Activated T-cell treated with anti-CD3 and anti-CD28 coated beads, Interleukin-2, amount 50 U/mL, for 24 hours (primary cell): ENCODE measurements around the gene SHCBP1L.

ENCODE experiments used
- DNase-seq: peaks from one replicate; pipeline ENCODE4 v3.0.0-alpha.2; 2020
- H3K27ac Mint-ChIP-seq: 2 replicates; pipeline ENCODE4 v1.8.0; 2020; ENCODE audit warnings: mild to moderate bottlenecking, mixed read lengths
- H3K27me3 Mint-ChIP-seq: 2 replicates; pipeline ENCODE4 v1.8.0; 2020; ENCODE audit warnings: mixed read lengths
- H3K36me3 Mint-ChIP-seq: 2 replicates; pipeline ENCODE4 v1.8.0; 2020; ENCODE audit warnings: low read depth, mixed read lengths
- H3K4me1 Mint-ChIP-seq: 2 replicates; pipeline ENCODE4 v1.8.0; 2020; ENCODE audit warnings: low read depth, mixed read lengths
- H3K4me3 Mint-ChIP-seq: 2 replicates; pipeline ENCODE4 v1.8.0; 2020; ENCODE audit warnings: mild to moderate bottlenecking, moderate library complexity, mixed read lengths
- H3K9me3 Mint-ChIP-seq: 2 replicates; pipeline ENCODE4 v1.8.0; 2020; ENCODE audit warnings: mixed read lengths

The SHCBP1L gene

GRCh38 chr1:182888736-182889531 lies 64.0 kb downstream of the SHCBP1L start:
- peak overlapping the region; percentile 16 for H3K27ac Mint-ChIP-seq
- H3K4me1 Mint-ChIP-seq, result peaks cover 27% of the 10 kb centered on the region
- no peak overlapping the region for H3K4me3 Mint-ChIP-seq
- peaks cover 73% of the 10 kb centered on the region for H3K36me3 Mint-ChIP-seq
- H3K27me3 Mint-ChIP-seq, result no peaks in the 10 kb centered on the region
- peaks cover 2% of the 10 kb centered on the region for H3K9me3 Mint-ChIP-seq
- no peak for DNase-seq

- DNase-seq, result no peak
- no peaks in the 10 kb centered on the region for H3K27me3 Mint-ChIP-seq
- H3K27ac Mint-ChIP-seq, result peak overlapping the region; percentile 60
- H3K4me1 Mint-ChIP-seq, result peaks cover 27% of the 10 kb centered on the region
- no peak overlapping the region for H3K4me3 Mint-ChIP-seq
- peaks cover 2% of the 10 kb centered on the region for H3K9me3 Mint-ChIP-seq
- peaks cover 91% of the 10 kb centered on the region for H3K36me3 Mint-ChIP-seq
Observed at GRCh38 chr1:182886985-182887384, 66.0 kb downstream of the SHCBP1L start.

- H3K27me3 Mint-ChIP-seq, result no peaks in the 10 kb centered on the region
Observed at GRCh38 chr1:182885591-182885990, 67.4 kb downstream of the SHCBP1L start.

GRCh38 chr1:182884872-182885271 lies 68.1 kb downstream of the SHCBP1L start:
- no peak for DNase-seq
- Mint-ChIP-seq H3K4me3 (no peak overlapping the region), H3K27me3 (no peaks in the 10 kb centered on the region), H3K36me3 (peaks cover 97% of the 10 kb centered on the region), H3K9me3 (no peaks in the 10 kb centered on the region), H3K27ac (peak overlapping the region; percentile 1), H3K4me1 (peaks cover 25% of the 10 kb centered on the region)

More at GRCh38 chr1:182885591-182885990, 67.4 kb downstream of the SHCBP1L start:
- Mint-ChIP-seq H3K4me1 (peaks cover 29% of the 10 kb centered on the region), H3K4me3 (no peak overlapping the region), H3K36me3 (peaks cover 97% of the 10 kb centered on the region), H3K27ac (peak overlapping the region; percentile 11), H3K9me3 (no peaks in the 10 kb centered on the region)
- DNase-seq, result no peak

GRCh38 chr1:182877842-182878241 lies 75.1 kb downstream of the SHCBP1L start:
- Mint-ChIP-seq H3K4me1 (peaks cover 41% of the 10 kb centered on the region), H3K4me3 (no peak overlapping the region), H3K36me3 (peaks cover 100% of the 10 kb centered on the region), H3K27ac (peak overlapping the region; percentile 88), H3K9me3 (no peaks in the 10 kb centered on the region), H3K27me3 (no peaks in the 10 kb centered on the region)
- DNase-seq, result no peak

- Mint-ChIP-seq H3K9me3 (no peaks in the 10 kb centered on the region), H3K27me3 (no peaks in the 10 kb centered on the region), H3K27ac (peak overlapping the region; percentile 88), H3K36me3 (peaks cover 100% of the 10 kb centered on the region), H3K4me3 (no peak overlapping the region), H3K4me1 (peaks cover 42% of the 10 kb centered on the region)
- no peak for DNase-seq
Observed at GRCh38 chr1:182877331-182877730, 75.6 kb downstream of the SHCBP1L start.

- Mint-ChIP-seq H3K4me3 (no peak overlapping the region), H3K27me3 (no peaks in the 10 kb centered on the region), H3K27ac (peak overlapping the region; percentile 35), H3K4me1 (peaks cover 51% of the 10 kb centered on the region), H3K36me3 (peaks cover 100% of the 10 kb centered on the region), H3K9me3 (no peaks in the 10 kb centered on the region)
- DNase-seq, result no peak
Observed at GRCh38 chr1:182875889-182876288, 77.1 kb downstream of the SHCBP1L start.

GRCh38 chr1:182872881-182873280 lies 80.1 kb downstream of the SHCBP1L start:
- H3K4me1 Mint-ChIP-seq, result peaks cover 49% of the 10 kb centered on the region
- peaks cover 95% of the 10 kb centered on the region for H3K36me3 Mint-ChIP-seq
- no peak overlapping the region for H3K4me3 Mint-ChIP-seq
- DNase-seq, result no peak
- no peaks in the 10 kb centered on the region for H3K9me3 Mint-ChIP-seq
- H3K27me3 Mint-ChIP-seq, result no peaks in the 10 kb centered on the region
- H3K27ac Mint-ChIP-seq, result peak overlapping the region; percentile 34

GRCh38 chr1:182869241-182869666 lies 83.7 kb downstream of the SHCBP1L start:
- Mint-ChIP-seq H3K27ac (peak overlapping the region; percentile 72), H3K27me3 (no peaks in the 10 kb centered on the region), H3K4me3 (no peak overlapping the region), H3K9me3 (no peaks in the 10 kb centered on the region), H3K36me3 (peaks cover 95% of the 10 kb centered on the region), H3K4me1 (peaks cover 49% of the 10 kb centered on the region)
- DNase-seq, result no peak

GRCh38 chr1:182867861-182868260 lies 85.1 kb downstream of the SHCBP1L start:
- H3K27ac Mint-ChIP-seq, result peak overlapping the region; percentile 62
- peaks cover 44% of the 10 kb centered on the region for H3K4me1 Mint-ChIP-seq

GRCh38 chr1:182863940-182864339 lies 89.0 kb downstream of the SHCBP1L start:
- Mint-ChIP-seq H3K4me1 (peaks cover 65% of the 10 kb centered on the region), H3K9me3 (no peaks in the 10 kb centered on the region), H3K27ac (peak overlapping the region; percentile 82), H3K27me3 (no peaks in the 10 kb centered on the region), H3K4me3 (no peak overlapping the region), H3K36me3 (peaks cover 93% of the 10 kb centered on the region)
- no peak for DNase-seq

More at GRCh38 chr1:182867861-182868260, 85.1 kb downstream of the SHCBP1L start:
- Mint-ChIP-seq H3K4me3 (no peak overlapping the region), H3K9me3 (no peaks in the 10 kb centered on the region), H3K36me3 (peaks cover 91% of the 10 kb centered on the region), H3K27me3 (no peaks in the 10 kb centered on the region)
- DNase-seq, result no peak

- DNase-seq, result no peak
- Mint-ChIP-seq H3K4me1 (peaks cover 72% of the 10 kb centered on the region), H3K27ac (peak overlapping the region; percentile 91), H3K4me3 (no peak overlapping the region), H3K27me3 (no peaks in the 10 kb centered on the region), H3K9me3 (no peaks in the 10 kb centered on the region), H3K36me3 (peaks cover 95% of the 10 kb centered on the region)
Observed at GRCh38 chr1:182862827-182863226, 90.1 kb downstream of the SHCBP1L start.

- Mint-ChIP-seq H3K27ac (peak overlapping the region; percentile 91), H3K4me3 (no peak overlapping the region), H3K9me3 (no peaks in the 10 kb centered on the region), H3K4me1 (peaks cover 67% of the 10 kb centered on the region), H3K36me3 (peaks cover 95% of the 10 kb centered on the region), H3K27me3 (no peaks in the 10 kb centered on the region)
- DNase-seq, result no peak
Observed at GRCh38 chr1:182861994-182862393, 91.0 kb downstream of the SHCBP1L start.

- peak overlapping the region; percentile 56 for H3K27ac Mint-ChIP-seq
- DNase-seq, result no peak
- H3K9me3 Mint-ChIP-seq, result no peaks in the 10 kb centered on the region
- H3K27me3 Mint-ChIP-seq, result no peaks in the 10 kb centered on the region
- H3K36me3 Mint-ChIP-seq, result peaks cover 95% of the 10 kb centered on the region
- no peak overlapping the region for H3K4me3 Mint-ChIP-seq
- peaks cover 57% of the 10 kb centered on the region for H3K4me1 Mint-ChIP-seq
Observed at GRCh38 chr1:182860658-182861057, 92.3 kb downstream of the SHCBP1L start.

- H3K4me1 Mint-ChIP-seq, result peaks cover 39% of the 10 kb centered on the region
- no peak overlapping the region for H3K27ac Mint-ChIP-seq
- H3K27me3 Mint-ChIP-seq, result no peaks in the 10 kb centered on the region
- DNase-seq, result no peak
- H3K4me3 Mint-ChIP-seq, result no peak overlapping the region
- H3K9me3 Mint-ChIP-seq, result no peaks in the 10 kb centered on the region
- H3K36me3 Mint-ChIP-seq, result peaks cover 99% of the 10 kb centered on the region
Observed at GRCh38 chr1:182857212-182857611, 95.8 kb downstream of the SHCBP1L start.
